Hepatocyte (in vitro differentiated cells): Measurements from ENCODE around the gene SLC45A2.

Source experiments
- EZH2 ChIP-seq: fragments of 200-600 bp; sonication (generic); IDR thresholded peaks from 2 replicates; pipeline ENCODE4 v1.6.1; 2016; ENCODE audit warnings: antibody characterized with exemption, mild to moderate bottlenecking, borderline replicate concordance
- TF ChIP-seq, protein P1 (sequence below): fragments of 200-600 bp; sonication (generic); IDR thresholded peaks from 2 replicates; pipeline ENCODE4 v1.5.1; 2016; ENCODE audit warnings: antibody characterized with exemption, mild to moderate bottlenecking; ENCODE audit not compliant: poor library complexity

DNA sequence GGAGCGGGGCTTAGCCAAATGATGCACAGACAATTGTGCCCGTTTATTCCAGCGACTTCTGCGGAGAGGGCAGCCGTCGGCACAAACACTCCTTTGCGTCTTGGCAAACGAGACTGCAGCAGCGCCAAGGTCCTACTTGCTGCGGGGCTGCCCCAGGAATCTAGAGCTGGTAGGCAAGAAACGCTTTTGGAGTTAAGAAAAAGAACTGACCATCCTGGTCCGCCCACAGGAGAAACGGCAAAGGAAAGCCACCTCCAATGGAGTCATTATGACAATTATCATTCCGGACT lies 46.0 kb downstream of the SLC45A2 start:
- no peak for TF ChIP-seq EZH2
- TF ChIP-seq, protein P1, sequence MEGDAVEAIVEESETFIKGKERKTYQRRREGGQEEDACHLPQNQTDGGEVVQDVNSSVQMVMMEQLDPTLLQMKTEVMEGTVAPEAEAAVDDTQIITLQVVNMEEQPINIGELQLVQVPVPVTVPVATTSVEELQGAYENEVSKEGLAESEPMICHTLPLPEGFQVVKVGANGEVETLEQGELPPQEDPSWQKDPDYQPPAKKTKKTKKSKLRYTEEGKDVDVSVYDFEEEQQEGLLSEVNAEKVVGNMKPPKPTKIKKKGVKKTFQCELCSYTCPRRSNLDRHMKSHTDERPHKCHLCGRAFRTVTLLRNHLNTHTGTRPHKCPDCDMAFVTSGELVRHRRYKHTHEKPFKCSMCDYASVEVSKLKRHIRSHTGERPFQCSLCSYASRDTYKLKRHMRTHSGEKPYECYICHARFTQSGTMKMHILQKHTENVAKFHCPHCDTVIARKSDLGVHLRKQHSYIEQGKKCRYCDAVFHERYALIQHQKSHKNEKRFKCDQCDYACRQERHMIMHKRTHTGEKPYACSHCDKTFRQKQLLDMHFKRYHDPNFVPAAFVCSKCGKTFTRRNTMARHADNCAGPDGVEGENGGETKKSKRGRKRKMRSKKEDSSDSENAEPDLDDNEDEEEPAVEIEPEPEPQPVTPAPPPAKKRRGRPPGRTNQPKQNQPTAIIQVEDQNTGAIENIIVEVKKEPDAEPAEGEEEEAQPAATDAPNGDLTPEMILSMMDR, result no peak
